ENCODE results near the gene HSPA1B. TPM values are rescaled to one million over a fixed set of nuclear protein-coding genes. Genes with fewer than 3 reads are reported as not detected.

The HSPA1B gene
- total RNA-seq, 1 experiment from 2014 or later, result 85.1 TPM

DNA sequence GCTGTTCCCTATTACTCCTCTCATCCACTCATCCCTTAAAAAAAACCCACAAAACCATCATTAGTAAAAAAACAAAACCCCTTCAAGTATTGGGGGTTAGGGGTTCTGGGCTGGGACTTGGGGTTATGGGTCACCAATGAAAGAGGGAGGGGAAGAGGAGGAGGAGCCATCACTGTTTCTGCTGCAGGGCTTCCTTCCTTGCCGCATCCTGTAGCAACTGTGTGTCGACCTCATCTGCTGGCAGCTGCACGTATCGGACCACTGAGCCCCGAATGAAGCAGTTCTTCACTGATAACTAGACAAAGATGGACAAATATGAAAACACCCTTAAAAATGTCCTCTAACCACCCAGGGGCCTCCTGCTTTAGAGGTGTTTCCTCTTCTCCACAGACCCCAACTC lies 29.9 kb upstream of the HSPA1B start:
- no peak overlapping the region for H3K14ac ChIP-seq (ENCODE audit: insufficient read depth, low read length)
- no peak overlapping the region for H3K9ac ChIP-seq (ENCODE audit: extremely low read depth, insufficient read length, low read length)
- no peak overlapping the region for H3K23ac ChIP-seq (ENCODE audit: insufficient read length, low read depth, low read length)
- TF ChIP-seq, protein P1, sequence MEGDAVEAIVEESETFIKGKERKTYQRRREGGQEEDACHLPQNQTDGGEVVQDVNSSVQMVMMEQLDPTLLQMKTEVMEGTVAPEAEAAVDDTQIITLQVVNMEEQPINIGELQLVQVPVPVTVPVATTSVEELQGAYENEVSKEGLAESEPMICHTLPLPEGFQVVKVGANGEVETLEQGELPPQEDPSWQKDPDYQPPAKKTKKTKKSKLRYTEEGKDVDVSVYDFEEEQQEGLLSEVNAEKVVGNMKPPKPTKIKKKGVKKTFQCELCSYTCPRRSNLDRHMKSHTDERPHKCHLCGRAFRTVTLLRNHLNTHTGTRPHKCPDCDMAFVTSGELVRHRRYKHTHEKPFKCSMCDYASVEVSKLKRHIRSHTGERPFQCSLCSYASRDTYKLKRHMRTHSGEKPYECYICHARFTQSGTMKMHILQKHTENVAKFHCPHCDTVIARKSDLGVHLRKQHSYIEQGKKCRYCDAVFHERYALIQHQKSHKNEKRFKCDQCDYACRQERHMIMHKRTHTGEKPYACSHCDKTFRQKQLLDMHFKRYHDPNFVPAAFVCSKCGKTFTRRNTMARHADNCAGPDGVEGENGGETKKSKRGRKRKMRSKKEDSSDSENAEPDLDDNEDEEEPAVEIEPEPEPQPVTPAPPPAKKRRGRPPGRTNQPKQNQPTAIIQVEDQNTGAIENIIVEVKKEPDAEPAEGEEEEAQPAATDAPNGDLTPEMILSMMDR (conservative IDR thresholded peaks at IDR 0.05), result no peak
- H3K4me1 Mint-ChIP-seq, result peaks cover 6 to 7% of the 10 kb centered on the region in 2 experiments
- no peaks in the 10 kb centered on the region for H3K9me3 Mint-ChIP-seq
- no peak overlapping the region for H3K18ac ChIP-seq (ENCODE audit: insufficient read length, low read depth, low read length)
- H4K20me1 ChIP-seq (ENCODE audit: control insufficient read depth, insufficient read depth, insufficient read length), result no peaks in the 10 kb centered on the region
- H3K23me2 ChIP-seq (ENCODE audit: insufficient read length, low read depth, low read length, poor library complexity, severe bottlenecking), result peaks cover 3% of the 10 kb centered on the region
- H3T11ph ChIP-seq (ENCODE audit: low read length), result no peak overlapping the region
- no peak overlapping the region for H3K4ac ChIP-seq (ENCODE audit: low read depth, low read length)
- H3K27me3 Mint-ChIP-seq (ENCODE audit: low read depth), result no peaks in the 10 kb centered on the region
- H3K4me3 Mint-ChIP-seq, result no peak overlapping the region
- H3K4me2 ChIP-seq (ENCODE audit: insufficient read depth, insufficient read length, low read length), result no peak overlapping the region
- peaks cover 8 to 51% (median 40%) of the 10 kb centered on the region in 3 experiments for H3K36me3 Mint-ChIP-seq (ENCODE audit: insufficient read depth in 1 of 3, low read depth in 3 of 3)
- no peaks in the 10 kb centered on the region for H3K27me3 ChIP-seq (ENCODE audit: insufficient read depth, low read length)
- no peaks in the 10 kb centered on the region for H3K4me1 ChIP-seq (ENCODE audit: insufficient read depth, low read length)
- H2BK5ac ChIP-seq (ENCODE audit: insufficient read length, low read length), result no peak overlapping the region
- no peak overlapping the region for H3K56ac ChIP-seq (ENCODE audit: insufficient read length, low read depth, low read length)
- no peaks in the 10 kb centered on the region for H3K79me1 ChIP-seq (ENCODE audit: insufficient read depth, low read depth, low read length, poor library complexity, severe bottlenecking)
- no peak overlapping the region for H4K8ac ChIP-seq (replicated peaks; ENCODE audit: insufficient read length, low read depth, low read length)
- WGBS (ENCODE audit: extremely low coverage, insufficient read length, low lambda C conversion rate), result no CpG with 5 or more reads among the region's 5 CpGs
- H2AK5ac ChIP-seq (ENCODE audit: insufficient read length, low read length), result no peak overlapping the region
- no peak overlapping the region for H4K91ac ChIP-seq (ENCODE audit: insufficient read length, low read depth, low read length)
- H2AFZ ChIP-seq (ENCODE audit: low read length), result no peak overlapping the region
- H3K27ac Mint-ChIP-seq, result peak overlapping the region in 1 of 3 experiments; percentile 70; a peak in 1 of 7 replicates
- H2BK120ac ChIP-seq (ENCODE audit: low read depth, low read length, poor library complexity, severe bottlenecking), result no peak overlapping the region
- H2BK20ac ChIP-seq (ENCODE audit: low read depth, low read length, poor library complexity, severe bottlenecking), result no peak overlapping the region
- no peak overlapping the region for H2BK12ac ChIP-seq (ENCODE audit: insufficient read length, low read depth, low read length)
- H3K27ac ChIP-seq (ENCODE audit: insufficient read length, low read depth, low read length), result no peak overlapping the region
- no peaks in the 10 kb centered on the region for H3K9me3 ChIP-seq (ENCODE audit: control insufficient read depth, low read depth, low read length)
- no peak overlapping the region for H2BK15ac ChIP-seq (ENCODE audit: low read depth, low read length)
- H4K5ac ChIP-seq (ENCODE audit: insufficient read length, low read depth, low read length), result no peak overlapping the region
- no peak for DNase-seq
- peaks cover 2% of the 10 kb centered on the region; the same call in 1 of the 2 replicates for H3K79me2 ChIP-seq (ENCODE audit: insufficient read depth, low read length)

All from H9 (cell line).